Measurements from ENCODE around the gene MCTP1.

Gene MCTP1

GRCh38 chr5:95086927-95087815 lies 197.7 kb downstream of the MCTP1 start:
- Histone ChIP-seq H3K4me1 (ENCODE audit: low read length) (peaks cover 6% of the 10 kb centered on the region; the same call in 1 of the 2 replicates), H3K27ac (ENCODE audit: low read length) (peak overlapping the region; percentile 58; the same call in 1 of the 2 replicates), H4K20me1 (ENCODE audit: insufficient read depth, low read length) (no peaks in the 10 kb centered on the region), H3K9me2 (replicated peaks; ENCODE audit: insufficient read depth, low read length) (no peaks in the 10 kb centered on the region), H3K9ac (ENCODE audit: low read length) (no peak overlapping the region), H3F3A (ENCODE audit: insufficient read depth, low read length) (0 out of 2 replicates have a peak, but pooled peaks cover 4% of the 10 kb centered on the region), H3K36me3 (replicated peaks; ENCODE audit: insufficient read depth, low read length) (no peaks in the 10 kb centered on the region), H3K4me2 (ENCODE audit: low read depth, low read length) (peak overlapping the region; percentile 51), H3K4me3 (ENCODE audit: low read length) (peak overlapping the region; percentile 17; the same call in 1 of the 2 replicates), H3K27me3 (replicated peaks; ENCODE audit: insufficient read depth, low read length) (no peaks in the 10 kb centered on the region), H3K79me2 (ENCODE audit: low read length) (no peaks in the 10 kb centered on the region), H2AFZ (ENCODE audit: low read length) (peak overlapping the region; percentile 44), H3K9me3 (replicated peaks; ENCODE audit: insufficient read depth, low read length) (no peaks in the 10 kb centered on the region)
- TF ChIP-seq, protein P1, sequence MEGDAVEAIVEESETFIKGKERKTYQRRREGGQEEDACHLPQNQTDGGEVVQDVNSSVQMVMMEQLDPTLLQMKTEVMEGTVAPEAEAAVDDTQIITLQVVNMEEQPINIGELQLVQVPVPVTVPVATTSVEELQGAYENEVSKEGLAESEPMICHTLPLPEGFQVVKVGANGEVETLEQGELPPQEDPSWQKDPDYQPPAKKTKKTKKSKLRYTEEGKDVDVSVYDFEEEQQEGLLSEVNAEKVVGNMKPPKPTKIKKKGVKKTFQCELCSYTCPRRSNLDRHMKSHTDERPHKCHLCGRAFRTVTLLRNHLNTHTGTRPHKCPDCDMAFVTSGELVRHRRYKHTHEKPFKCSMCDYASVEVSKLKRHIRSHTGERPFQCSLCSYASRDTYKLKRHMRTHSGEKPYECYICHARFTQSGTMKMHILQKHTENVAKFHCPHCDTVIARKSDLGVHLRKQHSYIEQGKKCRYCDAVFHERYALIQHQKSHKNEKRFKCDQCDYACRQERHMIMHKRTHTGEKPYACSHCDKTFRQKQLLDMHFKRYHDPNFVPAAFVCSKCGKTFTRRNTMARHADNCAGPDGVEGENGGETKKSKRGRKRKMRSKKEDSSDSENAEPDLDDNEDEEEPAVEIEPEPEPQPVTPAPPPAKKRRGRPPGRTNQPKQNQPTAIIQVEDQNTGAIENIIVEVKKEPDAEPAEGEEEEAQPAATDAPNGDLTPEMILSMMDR (IDR thresholded peaks at IDR 0.05; ENCODE audit: low read length) = no peak
- TF ChIP-seq EZH2phosphoT487 (IDR thresholded peaks at IDR 0.05; ENCODE audit: low read length) (no peak), EZH2 (optimal IDR thresholded peaks at IDR 0.05; ENCODE audit: low read depth, low read length) (no peak)
- no peak for DNase-seq

- Histone ChIP-seq H3K27me3 (replicated peaks; ENCODE audit: insufficient read depth, low read length) (no peaks in the 10 kb centered on the region), H3K4me2 (ENCODE audit: low read depth, low read length) (no peak overlapping the region), H3K79me2 (ENCODE audit: low read length) (no peaks in the 10 kb centered on the region), H4K20me1 (ENCODE audit: insufficient read depth, low read length) (no peaks in the 10 kb centered on the region), H3K9me3 (replicated peaks; ENCODE audit: insufficient read depth, low read length) (no peaks in the 10 kb centered on the region), H3K9me2 (replicated peaks; ENCODE audit: insufficient read depth, low read length) (no peaks in the 10 kb centered on the region), H3K9ac (ENCODE audit: low read length) (no peak overlapping the region), H3K4me3 (ENCODE audit: low read length) (no peak overlapping the region), H3F3A (ENCODE audit: insufficient read depth, low read length) (0 out of 2 replicates have a peak, but pooled peaks cover 4% of the 10 kb centered on the region), H3K27ac (ENCODE audit: low read length) (no peak overlapping the region), H3K4me1 (ENCODE audit: low read length) (peaks cover 6% of the 10 kb centered on the region; the same call in 1 of the 2 replicates), H3K36me3 (replicated peaks; ENCODE audit: insufficient read depth, low read length) (no peaks in the 10 kb centered on the region), H2AFZ (ENCODE audit: low read length) (no peak overlapping the region)
- DNase-seq = no peak
- TF ChIP-seq EZH2 (optimal IDR thresholded peaks at IDR 0.05; ENCODE audit: low read depth, low read length) = no peak
- TF ChIP-seq, protein P1 (IDR thresholded peaks at IDR 0.05; ENCODE audit: low read length) = no peak
- TF ChIP-seq EZH2phosphoT487 (IDR thresholded peaks at IDR 0.05; ENCODE audit: low read length) = no peak
Observed at GRCh38 chr5:95084757-95085156, 200.1 kb downstream of the MCTP1 start.

DNA sequence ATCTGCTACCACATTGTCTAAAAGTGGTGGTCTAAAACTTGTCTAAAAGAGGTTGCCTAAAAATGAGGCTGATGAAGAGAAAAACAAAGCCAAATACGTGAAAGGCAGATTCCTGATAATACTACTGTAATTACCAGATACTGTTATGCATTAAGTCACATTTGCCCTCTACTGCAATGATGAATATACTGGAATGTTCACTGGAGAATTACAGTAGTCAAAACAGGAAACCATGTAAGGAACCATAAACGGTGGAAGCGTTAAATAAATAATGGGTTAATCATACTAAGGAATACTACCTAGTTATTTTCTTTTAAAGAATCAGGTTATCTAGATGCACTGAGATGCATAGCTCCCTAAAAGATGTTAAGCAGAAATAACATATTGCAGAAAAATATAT lies 201.3 kb downstream of the MCTP1 start:
- Histone ChIP-seq H3K27ac (ENCODE audit: low read length) (no peak overlapping the region), H3K79me2 (ENCODE audit: low read length) (no peaks in the 10 kb centered on the region), H3K36me3 (replicated peaks; ENCODE audit: insufficient read depth, low read length) (no peaks in the 10 kb centered on the region), H3K27me3 (replicated peaks; ENCODE audit: insufficient read depth, low read length) (no peaks in the 10 kb centered on the region), H3F3A (ENCODE audit: insufficient read depth, low read length) (0 out of 2 replicates have a peak, but pooled peaks cover 4% of the 10 kb centered on the region), H3K9me3 (replicated peaks; ENCODE audit: insufficient read depth, low read length) (no peaks in the 10 kb centered on the region), H3K4me1 (ENCODE audit: low read length) (peaks cover 6% of the 10 kb centered on the region; the same call in 1 of the 2 replicates), H3K9ac (ENCODE audit: low read length) (no peak overlapping the region), H4K20me1 (ENCODE audit: insufficient read depth, low read length) (no peaks in the 10 kb centered on the region), H3K9me2 (replicated peaks; ENCODE audit: insufficient read depth, low read length) (no peaks in the 10 kb centered on the region), H2AFZ (ENCODE audit: low read length) (no peak overlapping the region), H3K4me3 (ENCODE audit: low read length) (no peak overlapping the region), H3K4me2 (ENCODE audit: low read depth, low read length) (no peak overlapping the region)
- no peak for DNase-seq
- TF ChIP-seq EZH2 (optimal IDR thresholded peaks at IDR 0.05; ENCODE audit: low read depth, low read length) = no peak
- TF ChIP-seq, protein P1 (IDR thresholded peaks at IDR 0.05; ENCODE audit: low read length) = no peak
- no peak for TF ChIP-seq EZH2phosphoT487 (IDR thresholded peaks at IDR 0.05; ENCODE audit: low read length)

Measured in MM.1S (cell line).